GM12874 (cell line): ENCODE results near the gene AOPEP.

Experiments
- TF ChIP-seq, protein P1 (sequence below): IDR thresholded peaks from 2 replicates; pipeline ENCODE4 v1.5.1; 2011; ENCODE audit warnings: low read depth, mild to moderate bottlenecking, control low read depth, low read length, moderate library complexity; ENCODE audit not compliant: insufficient read depth

The AOPEP gene

DNA sequence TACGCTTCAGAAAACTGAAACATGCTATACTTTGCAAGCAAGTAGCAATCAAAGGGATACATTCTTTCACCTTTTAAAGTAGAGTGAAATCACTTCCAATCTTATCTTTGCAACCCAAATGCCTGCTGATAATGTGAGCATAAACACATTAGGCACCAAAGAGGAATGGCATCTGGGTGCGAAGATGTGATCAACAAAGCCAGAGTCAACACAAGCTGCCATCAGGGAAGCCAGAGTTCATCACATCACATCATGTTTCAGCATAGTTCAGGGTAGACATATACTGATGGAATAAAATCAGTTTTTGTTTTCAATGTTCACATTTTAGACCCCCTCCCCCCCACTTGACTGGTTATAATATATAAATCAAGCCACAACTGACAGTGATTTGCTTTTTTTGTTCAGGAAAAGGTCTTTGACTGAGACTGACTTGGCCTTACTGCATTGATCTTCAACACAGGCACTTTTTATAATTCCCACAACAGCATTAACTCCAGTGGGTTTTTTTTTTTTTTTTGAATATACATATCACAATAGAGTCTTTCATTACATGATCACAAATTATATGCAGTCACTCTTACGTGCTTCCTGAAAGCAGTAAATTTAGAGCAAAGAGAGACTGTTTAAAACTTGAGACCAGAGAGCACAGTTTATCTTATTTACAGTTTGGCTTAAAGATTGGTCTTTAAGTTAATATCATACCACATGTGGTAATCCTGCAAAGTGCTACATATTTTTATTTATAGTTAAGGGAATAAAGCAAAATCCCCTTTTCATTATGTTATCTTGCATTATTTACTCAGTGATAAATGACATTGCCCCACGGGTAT lies 20.3 kb downstream of the AOPEP start:
- TF ChIP-seq, protein P1, sequence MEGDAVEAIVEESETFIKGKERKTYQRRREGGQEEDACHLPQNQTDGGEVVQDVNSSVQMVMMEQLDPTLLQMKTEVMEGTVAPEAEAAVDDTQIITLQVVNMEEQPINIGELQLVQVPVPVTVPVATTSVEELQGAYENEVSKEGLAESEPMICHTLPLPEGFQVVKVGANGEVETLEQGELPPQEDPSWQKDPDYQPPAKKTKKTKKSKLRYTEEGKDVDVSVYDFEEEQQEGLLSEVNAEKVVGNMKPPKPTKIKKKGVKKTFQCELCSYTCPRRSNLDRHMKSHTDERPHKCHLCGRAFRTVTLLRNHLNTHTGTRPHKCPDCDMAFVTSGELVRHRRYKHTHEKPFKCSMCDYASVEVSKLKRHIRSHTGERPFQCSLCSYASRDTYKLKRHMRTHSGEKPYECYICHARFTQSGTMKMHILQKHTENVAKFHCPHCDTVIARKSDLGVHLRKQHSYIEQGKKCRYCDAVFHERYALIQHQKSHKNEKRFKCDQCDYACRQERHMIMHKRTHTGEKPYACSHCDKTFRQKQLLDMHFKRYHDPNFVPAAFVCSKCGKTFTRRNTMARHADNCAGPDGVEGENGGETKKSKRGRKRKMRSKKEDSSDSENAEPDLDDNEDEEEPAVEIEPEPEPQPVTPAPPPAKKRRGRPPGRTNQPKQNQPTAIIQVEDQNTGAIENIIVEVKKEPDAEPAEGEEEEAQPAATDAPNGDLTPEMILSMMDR = no peak

- TF ChIP-seq, protein P1 = no peak
Measured at GRCh38 chr9:94754976-94755475, 28.5 kb downstream of the AOPEP start.

GRCh38 chr9:94757158-94757557 lies 30.7 kb downstream of the AOPEP start:
- TF ChIP-seq, protein P1 = no peak

GRCh38 chr9:94758031-94758430 lies 31.5 kb downstream of the AOPEP start:
- TF ChIP-seq, protein P1 = no peak

DNA sequence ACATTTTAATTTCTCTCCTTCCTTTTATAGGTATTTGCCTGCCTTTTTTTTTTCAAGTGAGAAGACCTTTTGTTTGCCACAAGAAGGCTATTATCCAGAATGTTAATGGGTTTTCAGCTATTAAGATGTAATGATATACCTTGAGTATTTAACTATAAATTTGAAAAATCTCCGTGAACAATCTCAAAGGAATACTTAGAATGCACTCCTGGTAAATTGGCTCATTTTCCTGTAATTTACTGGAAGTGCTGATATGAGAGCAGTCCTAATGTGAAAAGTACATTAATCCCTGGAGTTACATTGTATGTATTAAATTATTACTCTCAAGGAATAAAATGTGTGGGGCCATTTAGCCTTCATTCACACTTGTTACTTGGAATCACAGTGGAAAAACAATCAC lies 32.4 kb downstream of the AOPEP start:
- TF ChIP-seq, protein P1 = no peak

DNA sequence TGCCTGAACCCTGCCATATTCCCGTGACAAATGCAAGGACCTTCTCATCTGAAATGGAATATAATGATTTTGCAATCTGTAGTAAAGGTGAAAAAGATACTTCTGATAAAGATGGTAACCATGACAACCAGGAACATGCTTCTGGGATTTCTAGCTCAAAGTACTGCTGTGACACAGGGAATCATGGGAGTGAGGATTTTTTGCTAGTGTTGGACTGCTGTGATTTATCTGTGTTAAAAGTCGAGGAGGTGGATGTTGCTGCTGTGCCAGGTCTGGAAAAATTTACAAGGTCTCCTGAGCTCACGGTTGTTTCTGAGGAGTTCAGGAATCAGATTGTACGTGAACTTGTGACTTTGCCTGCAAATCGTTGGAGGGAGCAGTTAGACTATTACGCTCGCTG lies 33.5 kb downstream of the AOPEP start:
- TF ChIP-seq, protein P1 = no peak

DNA sequence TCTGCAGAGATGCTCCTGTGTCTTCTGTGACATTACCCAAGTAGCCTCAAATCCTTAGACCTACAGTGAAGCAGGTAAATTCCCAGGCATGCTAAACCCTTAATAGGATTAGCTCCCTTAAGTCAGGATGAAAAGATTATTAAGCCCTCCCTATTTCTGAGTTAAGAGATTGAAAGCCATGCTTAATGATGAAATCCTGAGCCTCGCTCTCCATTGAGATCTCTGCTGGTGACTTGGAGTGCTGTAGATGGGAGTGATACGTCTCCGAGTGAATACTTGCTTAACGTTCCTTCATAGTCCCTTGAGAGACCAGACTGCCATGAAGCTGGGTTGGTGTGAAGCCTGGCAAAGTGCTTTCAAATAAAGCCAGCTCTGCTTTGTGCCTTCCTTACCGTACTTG lies 34.2 kb downstream of the AOPEP start:
- TF ChIP-seq, protein P1 = no peak
